ENCODE results near the gene ZNF771.
A peak's percentile ranks its signal among the peaks of the same experiment; 100 is the strongest.

ZNF771 gene

DNA sequence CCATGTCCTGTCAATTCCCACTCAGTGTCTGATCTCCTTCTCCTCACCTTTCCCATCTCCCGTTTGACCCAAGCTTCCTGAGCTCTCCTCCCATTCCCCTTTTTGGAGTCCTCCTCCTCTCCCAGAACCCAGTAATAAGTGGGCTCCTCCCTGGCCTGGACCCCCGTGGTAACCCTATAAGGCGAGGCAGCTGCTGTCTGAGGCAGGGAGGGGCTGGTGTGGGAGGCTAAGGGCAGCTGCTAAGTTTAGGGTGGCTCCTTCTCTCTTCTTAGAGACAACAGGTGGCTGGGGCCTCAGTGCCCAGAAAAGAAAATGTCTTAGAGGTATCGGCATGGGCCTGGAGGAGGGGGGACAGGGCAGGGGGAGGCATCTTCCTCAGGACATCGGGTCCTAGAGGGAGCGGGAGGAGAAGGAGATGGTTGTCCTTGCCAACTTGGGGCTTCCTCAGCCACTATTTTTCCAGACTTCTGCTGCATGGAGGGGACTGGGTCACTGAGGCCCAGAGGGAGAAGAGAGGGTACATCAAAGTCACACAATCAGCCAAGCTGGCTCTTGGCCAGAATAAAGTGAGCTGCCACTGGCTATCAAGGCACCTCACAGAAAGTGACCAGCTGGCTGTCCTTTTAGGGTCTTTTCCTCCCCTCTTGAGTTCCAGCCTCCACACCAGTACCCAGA is 35.2 kb upstream of the ZNF771 start:
- H4K20me1 ChIP-seq (ENCODE audit: low read depth, low read length), result no peaks in the 10 kb centered on the region; the same call in 1 of the 2 replicates
- H3K4me2 ChIP-seq (ENCODE audit: low read depth, low read length, poor library complexity, severe bottlenecking), result peak overlapping the region; percentile 78
- no peaks in the 10 kb centered on the region for H3K36me3 ChIP-seq (ENCODE audit: low read length)
- H2AFZ ChIP-seq (ENCODE audit: low read depth, low read length, severe bottlenecking), result peak overlapping the region; percentile 20
- TF ChIP-seq, protein P1, sequence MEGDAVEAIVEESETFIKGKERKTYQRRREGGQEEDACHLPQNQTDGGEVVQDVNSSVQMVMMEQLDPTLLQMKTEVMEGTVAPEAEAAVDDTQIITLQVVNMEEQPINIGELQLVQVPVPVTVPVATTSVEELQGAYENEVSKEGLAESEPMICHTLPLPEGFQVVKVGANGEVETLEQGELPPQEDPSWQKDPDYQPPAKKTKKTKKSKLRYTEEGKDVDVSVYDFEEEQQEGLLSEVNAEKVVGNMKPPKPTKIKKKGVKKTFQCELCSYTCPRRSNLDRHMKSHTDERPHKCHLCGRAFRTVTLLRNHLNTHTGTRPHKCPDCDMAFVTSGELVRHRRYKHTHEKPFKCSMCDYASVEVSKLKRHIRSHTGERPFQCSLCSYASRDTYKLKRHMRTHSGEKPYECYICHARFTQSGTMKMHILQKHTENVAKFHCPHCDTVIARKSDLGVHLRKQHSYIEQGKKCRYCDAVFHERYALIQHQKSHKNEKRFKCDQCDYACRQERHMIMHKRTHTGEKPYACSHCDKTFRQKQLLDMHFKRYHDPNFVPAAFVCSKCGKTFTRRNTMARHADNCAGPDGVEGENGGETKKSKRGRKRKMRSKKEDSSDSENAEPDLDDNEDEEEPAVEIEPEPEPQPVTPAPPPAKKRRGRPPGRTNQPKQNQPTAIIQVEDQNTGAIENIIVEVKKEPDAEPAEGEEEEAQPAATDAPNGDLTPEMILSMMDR (IDR thresholded peaks at IDR 0.05; ENCODE audit: insufficient read depth, low read length, poor library complexity, severe bottlenecking), result no peak
- no peak for TF ChIP-seq EZH2phosphoT487 (conservative IDR thresholded peaks at IDR 0.05; ENCODE audit: low read length)
- H3K9ac ChIP-seq (ENCODE audit: low read length), result peak overlapping the region; percentile 57
- H3K27ac ChIP-seq (ENCODE audit: low read depth, low read length), result peak overlapping the region; percentile 76
- peaks cover 16% of the 10 kb centered on the region for H3F3A ChIP-seq (ENCODE audit: insufficient read depth)
- H3K4me3 ChIP-seq (ENCODE audit: insufficient read depth, low read length, poor library complexity, severe bottlenecking), result no peak overlapping the region
- no peaks in the 10 kb centered on the region for H3K9me2 ChIP-seq (replicated peaks; ENCODE audit: insufficient read depth, low read length)
- H3K27me3 ChIP-seq (ENCODE audit: low read length), result no peaks in the 10 kb centered on the region
- peaks cover 28% of the 10 kb centered on the region for H3K79me2 ChIP-seq (ENCODE audit: insufficient read depth, low read length)
- no peaks in the 10 kb centered on the region for H3K9me3 ChIP-seq (ENCODE audit: insufficient read depth, low read length)

DNA sequence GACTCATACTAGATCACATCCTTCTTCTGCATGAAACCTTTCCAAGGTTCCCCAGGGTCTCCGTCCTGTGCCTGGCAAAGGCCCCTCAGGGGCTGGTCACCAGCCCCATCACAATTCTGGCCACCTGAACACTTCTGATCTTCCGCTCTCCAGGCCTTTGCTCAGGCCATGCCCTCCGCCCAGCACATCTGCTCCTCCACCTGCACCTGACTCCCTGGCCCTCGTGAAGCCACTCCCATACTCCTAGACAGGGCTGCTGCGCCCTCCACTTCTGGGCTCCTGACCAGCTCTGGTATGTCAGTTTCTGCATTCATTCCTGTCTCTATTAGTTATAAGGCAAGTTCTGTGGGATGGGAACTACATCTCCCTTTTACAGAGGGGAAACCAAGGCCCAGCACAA is 34.7 kb upstream of the ZNF771 start:
- no peaks in the 10 kb centered on the region; the same call in 1 of the 2 replicates for H4K20me1 ChIP-seq (ENCODE audit: low read depth, low read length)
- H3K79me2 ChIP-seq (ENCODE audit: insufficient read depth, low read length), result peaks cover 22% of the 10 kb centered on the region
- no peaks in the 10 kb centered on the region for H3K27me3 ChIP-seq (ENCODE audit: low read length)
- peak overlapping the region; percentile 76 for H3K27ac ChIP-seq (ENCODE audit: low read depth, low read length)
- no peak for TF ChIP-seq EZH2phosphoT487 (conservative IDR thresholded peaks at IDR 0.05; ENCODE audit: low read length)
- TF ChIP-seq, protein P1 (IDR thresholded peaks at IDR 0.05; ENCODE audit: insufficient read depth, low read length, poor library complexity, severe bottlenecking), result no peak
- H3K4me2 ChIP-seq (ENCODE audit: low read depth, low read length, poor library complexity, severe bottlenecking), result peak overlapping the region; percentile 78
- H3K9me2 ChIP-seq (replicated peaks; ENCODE audit: insufficient read depth, low read length), result no peaks in the 10 kb centered on the region
- no peak overlapping the region for H2AFZ ChIP-seq (ENCODE audit: low read depth, low read length, severe bottlenecking)
- H3K4me3 ChIP-seq (ENCODE audit: insufficient read depth, low read length, poor library complexity, severe bottlenecking), result no peak overlapping the region
- peaks cover 21% of the 10 kb centered on the region for H3F3A ChIP-seq (ENCODE audit: insufficient read depth)
- no peaks in the 10 kb centered on the region for H3K36me3 ChIP-seq (ENCODE audit: low read length)
- no peaks in the 10 kb centered on the region for H3K9me3 ChIP-seq (ENCODE audit: insufficient read depth, low read length)
- H3K9ac ChIP-seq (ENCODE audit: low read length), result peak overlapping the region; percentile 57; the same call in 1 of the 2 replicates

DNA sequence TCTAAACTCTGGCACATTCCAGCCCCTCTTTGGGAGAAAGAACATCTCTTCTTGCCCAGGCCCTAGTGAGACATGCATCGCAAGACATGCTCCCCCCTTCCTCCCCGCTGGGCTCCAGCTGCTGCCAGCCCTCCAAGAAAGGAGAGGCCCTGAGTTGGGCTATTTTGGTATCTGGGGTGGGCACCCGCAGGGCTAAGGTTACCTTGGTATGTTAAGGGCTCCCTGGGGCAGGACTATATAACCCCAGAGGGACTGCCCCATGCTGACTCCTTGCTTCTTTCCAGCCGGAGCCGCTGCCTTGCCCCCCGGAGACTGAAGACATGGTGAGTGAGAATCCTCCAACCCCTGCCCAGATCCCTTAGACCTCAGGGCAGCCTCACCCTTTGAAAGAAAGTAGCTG is 32.9 kb upstream of the ZNF771 start, which contains the start of gene MYL11:
MYL11 (plus strand) TSS at position 265 of the 400 bp plus-strand sequence; CDS start at position 321, 56 bp downstream.
- no peaks in the 10 kb centered on the region for H4K20me1 ChIP-seq (ENCODE audit: low read depth, low read length)
- H3K9me3 ChIP-seq (ENCODE audit: insufficient read depth, low read length), result no peaks in the 10 kb centered on the region
- no peaks in the 10 kb centered on the region for H3K27me3 ChIP-seq (ENCODE audit: low read length)
- no peak for TF ChIP-seq EZH2phosphoT487 (conservative IDR thresholded peaks at IDR 0.05; ENCODE audit: low read length)
- TF ChIP-seq, protein P1 (IDR thresholded peaks at IDR 0.05; ENCODE audit: insufficient read depth, low read length, poor library complexity, severe bottlenecking), result no peak
- H3K4me3 ChIP-seq (ENCODE audit: insufficient read depth, low read length, poor library complexity, severe bottlenecking), result no peak within 1 kb of the TSS
- H3K9me2 ChIP-seq (replicated peaks; ENCODE audit: insufficient read depth, low read length), result no peaks in the 10 kb centered on the region
- H3K4me2 ChIP-seq (ENCODE audit: low read depth, low read length, poor library complexity, severe bottlenecking), result no peak within 1 kb of the TSS
- H3K27ac ChIP-seq (ENCODE audit: low read depth, low read length), result no peak within 1 kb of the TSS
- peaks cover 4% of the 10 kb centered on the region for H3K79me2 ChIP-seq (ENCODE audit: insufficient read depth, low read length)
- H2AFZ ChIP-seq (ENCODE audit: low read depth, low read length, severe bottlenecking), result no peak within 1 kb of the TSS
- H3K36me3 ChIP-seq (ENCODE audit: low read length), result no peaks in the 10 kb centered on the region
- no peak within 1 kb of the TSS for H3K9ac ChIP-seq (ENCODE audit: low read length)
- H3F3A ChIP-seq (ENCODE audit: insufficient read depth), result peaks cover 24% of the 10 kb centered on the region

Measured in SU-DHL-6 (cell line).